GM18951 (cell line): ENCODE results near the gene GAGE1.
"Not testable (repeated sequence)": the region's sequence is repeated elsewhere in the genome, so short reads cannot be mapped to it uniquely, and the experiment has no call there.

Source experiments
- POLR2A ChIP-seq: IDR thresholded peaks from 4 replicates; pipeline ENCODE4 v1.6.1; 2011; ENCODE audit warnings: mild to moderate bottlenecking; ENCODE audit not compliant: insufficient read length, insufficient read depth; ENCODE audit errors: extremely low read depth
- in situ Hi-C: fragments of 300-500 bp; cut with MboI; formaldehyde crosslinking; loops from one replicate; pipeline ENCODE4 v1.12.0; 2022; ENCODE audit warnings: low sequenced_read_pairs, mixed read lengths, inconsistent platforms; ENCODE audit not compliant: unreplicated experiment

The GAGE1 gene

DNA sequence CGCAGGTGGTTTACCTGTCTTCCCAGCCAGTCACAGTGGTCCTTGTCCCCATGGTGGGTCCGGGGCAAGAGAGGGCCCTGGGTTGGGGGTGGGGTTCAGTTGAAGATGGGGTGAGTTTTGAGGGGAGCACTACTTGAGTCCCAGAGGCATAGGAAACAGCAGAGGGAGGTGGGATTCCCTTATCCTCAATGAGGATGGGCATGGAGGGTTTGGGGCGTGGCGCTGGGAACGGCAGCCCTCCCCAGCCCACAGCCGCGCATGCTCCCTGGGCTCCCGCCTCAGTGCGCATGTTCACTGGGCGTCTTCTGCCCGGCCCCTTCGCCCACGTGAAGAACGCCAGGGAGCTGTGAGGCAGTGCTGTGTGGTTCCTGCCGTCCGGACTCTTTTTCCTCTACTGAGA is at the start of gene GAGE1:
TSS of gene GAGE1 (plus strand) at position 301 of the 400 bp plus-strand sequence. CDS start 1,155 bp downstream, outside the sequence.
- in situ Hi-C loops, result not testable (repeated sequence)

DNA sequence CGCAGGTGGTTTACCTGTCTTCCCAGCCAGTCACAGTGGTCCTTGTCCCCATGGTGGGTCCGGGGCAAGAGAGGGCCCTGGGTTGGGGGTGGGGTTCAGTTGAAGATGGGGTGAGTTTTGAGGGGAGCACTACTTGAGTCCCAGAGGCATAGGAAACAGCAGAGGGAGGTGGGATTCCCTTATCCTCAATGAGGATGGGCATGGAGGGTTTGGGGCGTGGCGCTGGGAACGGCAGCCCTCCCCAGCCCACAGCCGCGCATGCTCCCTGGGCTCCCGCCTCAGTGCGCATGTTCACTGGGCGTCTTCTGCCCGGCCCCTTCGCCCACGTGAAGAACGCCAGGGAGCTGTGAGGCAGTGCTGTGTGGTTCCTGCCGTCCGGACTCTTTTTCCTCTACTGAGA is 47.8 kb upstream of the GAGE1 start, which contains the start of gene GAGE12E:
TSS of gene GAGE12E (plus strand) at position 301 of the 400 bp plus-strand sequence. CDS start 1,155 bp downstream, outside the sequence.
- in situ Hi-C loops, result loop anchor here (25.0 kb wide), 1 partner anchor 239 kb away; the partner anchor contains the start of genes GAGE10 and GAGE12J

DNA sequence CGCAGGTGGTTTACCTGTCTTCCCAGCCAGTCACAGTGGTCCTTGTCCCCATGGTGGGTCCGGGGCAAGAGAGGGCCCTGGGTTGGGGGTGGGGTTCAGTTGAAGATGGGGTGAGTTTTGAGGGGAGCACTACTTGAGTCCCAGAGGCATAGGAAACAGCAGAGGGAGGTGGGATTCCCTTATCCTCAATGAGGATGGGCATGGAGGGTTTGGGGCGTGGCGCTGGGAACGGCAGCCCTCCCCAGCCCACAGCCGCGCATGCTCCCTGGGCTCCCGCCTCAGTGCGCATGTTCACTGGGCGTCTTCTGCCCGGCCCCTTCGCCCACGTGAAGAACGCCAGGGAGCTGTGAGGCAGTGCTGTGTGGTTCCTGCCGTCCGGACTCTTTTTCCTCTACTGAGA is 38.3 kb upstream of the GAGE1 start, which contains the start of gene GAGE12F:
TSS of gene GAGE12F (plus strand) at position 301 of the 400 bp plus-strand sequence. CDS start 1,155 bp downstream, outside the sequence.
- in situ Hi-C loops, result loop anchor here (25.0 kb wide), 1 partner anchor 248 kb away; the partner anchor contains the start of genes GAGE10 and GAGE12J

DNA sequence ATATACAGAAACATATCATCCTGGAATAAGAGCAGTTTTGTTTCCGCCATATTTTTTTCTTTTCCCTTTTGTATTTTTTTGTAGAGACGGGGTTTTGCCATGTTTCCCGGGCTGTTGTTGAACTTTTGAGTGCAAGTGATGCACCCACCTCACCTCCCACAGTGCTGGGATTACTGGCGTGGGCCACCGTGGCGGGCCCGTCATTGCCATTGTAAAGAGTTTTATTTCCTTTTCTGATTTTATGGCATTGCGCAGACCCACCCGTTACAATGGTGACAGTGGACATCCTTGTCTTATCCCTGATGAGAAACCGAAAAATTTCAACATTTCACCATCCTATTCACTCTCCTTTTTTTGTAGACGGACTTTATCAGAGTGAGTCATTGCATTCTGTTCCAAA is 30.1 kb upstream of the GAGE1 start:
- in situ Hi-C loops, result loop anchor here (25.0 kb wide), 1 partner anchor 256 kb away; the partner anchor contains the start of genes GAGE10 and GAGE12J

DNA sequence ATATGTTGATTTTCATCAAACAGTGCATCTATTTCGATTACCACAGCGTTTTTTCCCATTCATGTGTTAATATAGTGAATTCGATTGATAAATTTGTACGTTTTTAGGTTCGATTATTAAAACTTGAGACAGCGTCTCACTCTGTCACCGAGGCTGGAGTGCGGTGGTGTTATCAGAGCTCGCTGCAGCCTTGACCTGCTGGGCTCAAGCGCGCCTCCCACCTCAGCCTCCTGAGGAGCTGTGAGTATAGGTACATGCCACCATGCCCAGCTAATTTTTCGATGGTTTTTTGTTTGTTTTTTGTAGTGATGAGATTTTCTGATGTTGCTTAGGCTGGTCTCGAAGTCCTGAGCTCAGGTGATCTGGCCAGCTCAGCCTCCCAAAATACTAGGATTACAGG is 29.7 kb upstream of the GAGE1 start:
- in situ Hi-C loops, result loop anchor here (25.0 kb wide), 1 partner anchor 257 kb away; the partner anchor contains the start of genes GAGE10 and GAGE12J

GRCh38 chrX:49570100-49570499 is 28.7 kb upstream of the GAGE1 start, which contains the start of gene GAGE12G:
Gene GAGE12G (plus strand): TSS chrX:49570400. CDS start chrX:49571555, 1,155 bp downstream.
- in situ Hi-C loops, result loop anchor here (25.0 kb wide), 1 partner anchor 258 kb away; the partner anchor contains the start of genes GAGE10 and GAGE12J

DNA sequence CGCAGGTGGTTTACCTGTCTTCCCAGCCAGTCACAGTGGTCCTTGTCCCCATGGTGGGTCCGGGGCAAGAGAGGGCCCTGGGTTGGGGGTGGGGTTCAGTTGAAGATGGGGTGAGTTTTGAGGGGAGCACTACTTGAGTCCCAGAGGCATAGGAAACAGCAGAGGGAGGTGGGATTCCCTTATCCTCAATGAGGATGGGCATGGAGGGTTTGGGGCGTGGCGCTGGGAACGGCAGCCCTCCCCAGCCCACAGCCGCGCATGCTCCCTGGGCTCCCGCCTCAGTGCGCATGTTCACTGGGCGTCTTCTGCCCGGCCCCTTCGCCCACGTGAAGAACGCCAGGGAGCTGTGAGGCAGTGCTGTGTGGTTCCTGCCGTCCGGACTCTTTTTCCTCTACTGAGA is 19.2 kb upstream of the GAGE1 start, which contains the start of gene GAGE12H:
TSS of gene GAGE12H (plus strand) at position 301 of the 400 bp plus-strand sequence. CDS start 1,155 bp downstream, outside the sequence.
- in situ Hi-C loops, result not testable (repeated sequence)

DNA sequence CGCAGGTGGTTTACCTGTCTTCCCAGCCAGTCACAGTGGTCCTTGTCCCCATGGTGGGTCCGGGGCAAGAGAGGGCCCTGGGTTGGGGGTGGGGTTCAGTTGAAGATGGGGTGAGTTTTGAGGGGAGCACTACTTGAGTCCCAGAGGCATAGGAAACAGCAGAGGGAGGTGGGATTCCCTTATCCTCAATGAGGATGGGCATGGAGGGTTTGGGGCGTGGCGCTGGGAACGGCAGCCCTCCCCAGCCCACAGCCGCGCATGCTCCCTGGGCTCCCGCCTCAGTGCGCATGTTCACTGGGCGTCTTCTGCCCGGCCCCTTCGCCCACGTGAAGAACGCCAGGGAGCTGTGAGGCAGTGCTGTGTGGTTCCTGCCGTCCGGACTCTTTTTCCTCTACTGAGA is 9.6 kb upstream of the GAGE1 start, which contains the start of gene GAGE2A:
TSS of gene GAGE2A (plus strand) at position 301 of the 400 bp plus-strand sequence. CDS start 1,155 bp downstream, outside the sequence.
- in situ Hi-C loops, result not testable (repeated sequence)

GRCh38 chrX:49589769-49590478 is 8.9 kb upstream of the GAGE1 start:
- in situ Hi-C loops, result not testable (repeated sequence)

DNA sequence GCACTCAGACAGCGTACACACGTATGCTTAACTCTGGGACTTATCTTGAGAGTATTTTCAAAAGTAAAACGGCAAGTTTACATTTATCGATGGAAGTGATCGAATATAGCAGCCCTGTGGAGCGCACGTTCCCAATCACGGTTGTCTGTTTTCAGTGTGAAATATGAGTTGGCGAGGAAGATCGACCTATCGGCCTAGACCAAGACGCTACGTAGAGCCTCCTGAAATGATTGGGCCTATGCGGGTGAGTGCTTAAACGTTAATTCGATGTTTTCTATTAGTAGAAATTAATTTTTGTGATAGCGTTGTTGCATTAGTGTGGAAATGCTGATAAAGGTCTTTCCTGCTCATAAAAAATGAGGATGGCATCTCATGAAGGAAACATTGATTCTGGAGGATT is 8.3 kb upstream of the GAGE1 start:
- in situ Hi-C loops, result not testable (repeated sequence)

GRCh38 chrX:49610718-49611310 is 12.0 kb downstream of the GAGE1 start:
- TF ChIP-seq POLR2A, result no peak
- in situ Hi-C loops, result no loop called here

DNA sequence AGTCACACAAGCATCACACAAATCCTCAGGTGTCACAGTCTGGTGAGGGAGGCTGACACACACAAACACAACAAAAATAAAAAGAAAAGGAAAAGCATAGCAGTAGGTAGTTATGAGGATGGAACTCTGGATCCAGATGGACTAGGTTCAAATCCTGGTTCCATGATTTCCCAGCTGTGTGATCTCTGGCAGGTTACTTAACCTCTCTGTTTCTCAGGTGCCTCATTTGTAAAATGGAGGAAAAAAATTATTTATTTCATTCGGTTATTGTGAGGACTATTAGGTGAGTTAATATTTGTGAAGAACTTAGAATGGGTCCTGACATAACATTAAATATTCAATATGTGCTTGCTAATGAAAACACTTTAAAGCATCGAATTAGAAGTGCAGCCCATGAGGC is 19.8 kb downstream of the GAGE1 start:
- in situ Hi-C loops, result no loop called here
- TF ChIP-seq POLR2A, result no peak

DNA sequence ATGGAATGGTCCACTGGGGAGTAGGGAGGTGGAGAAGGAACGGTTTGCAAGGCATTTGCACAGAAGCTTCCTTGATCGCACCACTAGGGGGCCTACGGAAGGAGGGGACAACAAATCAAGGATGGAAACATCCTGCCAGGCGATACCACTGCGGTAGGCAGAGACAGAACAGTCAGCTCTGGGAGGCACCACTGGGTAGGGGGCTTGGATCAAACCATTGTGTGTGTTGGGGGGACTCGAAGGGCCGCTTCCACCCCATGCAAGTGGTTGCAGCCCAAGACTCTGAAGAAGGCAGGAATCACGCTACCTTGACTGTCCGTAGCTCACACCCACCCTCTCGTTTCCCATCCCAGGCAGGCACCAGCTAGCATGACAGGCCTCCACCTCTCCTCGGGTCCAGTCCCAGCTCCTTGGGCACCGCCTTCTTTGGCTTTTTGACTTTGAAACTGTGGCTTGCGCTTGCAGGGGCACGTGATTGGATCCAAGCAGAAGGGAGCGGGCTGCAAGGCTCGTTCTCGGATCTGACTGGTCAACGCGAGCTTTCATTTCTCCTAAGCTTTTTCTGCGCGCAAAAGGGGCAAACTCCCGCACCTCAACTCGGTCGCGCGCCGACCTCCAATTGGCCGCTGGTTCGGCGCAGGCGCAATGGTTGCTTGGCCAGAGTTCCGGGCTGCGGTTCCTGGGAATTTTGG is 28.4 kb downstream of the GAGE1 start:
- TF ChIP-seq POLR2A, result no peak
- in situ Hi-C loops, result loop anchor here (25.0 kb wide), 1 partner anchor 290 kb away; the partner anchor contains the start of gene GAGE13
